K562 (cell line): Measurements from ENCODE around the gene MLLT11. TPM values are rescaled to one million over a fixed set of nuclear protein-coding genes. Genes with fewer than 3 reads are reported as not detected.

ENCODE experiments used
- ARID3B ChIP-seq: fragments of 250-450 bp; sonication (Bioruptor Pico); IDR thresholded peaks from 2 replicates; pipeline ENCODE4 v1.4.0; 2020; ENCODE audit warnings: borderline replicate concordance
- CTCFL ChIP-seq: IDR thresholded peaks from 2 replicates; pipeline ENCODE4 v1.6.1; 2011; ENCODE audit warnings: borderline replicate concordance, low read depth, mild to moderate bottlenecking, moderate library complexity, low read length; ENCODE audit not compliant: insufficient read depth, poor library complexity, severe bottlenecking
- DDX20 ChIP-seq: fragments of 450-650 bp; IDR thresholded peaks from 2 replicates; pipeline ENCODE4 v1.6.1; 2016; ENCODE audit warnings: missing genetic modification characterization, low read depth, mild to moderate bottlenecking, missing compliant biosample characterization, moderate library complexity
- MAFK ChIP-seq: IDR thresholded peaks from 2 replicates; pipeline ENCODE4 v1.6.1; 2011; ENCODE audit warnings: low read length, improper control_type of control experiment
- MCM5 ChIP-seq: fragments of 450-650 bp; IDR thresholded peaks from 2 replicates; pipeline ENCODE4 v1.6.1; 2016; ENCODE audit warnings: low read depth
- TEAD1 ChIP-seq, 2 experiments: fragments of 450-650 bp in 1 of 2; sonication (generic) in 1 of 2; formaldehyde crosslinking; IDR thresholded peaks; 2 replicates each; pipeline versions ENCODE4 v1.4.0 to v1.8.0; 2020 to 2022; ENCODE audit warnings: mild to moderate bottlenecking in 2 of 2, missing genetic modification reagents in 1 of 2
- THAP7 ChIP-seq: fragments of 250-450 bp; sonication (Bioruptor Pico); IDR thresholded peaks from 2 replicates; pipeline ENCODE4 v1.5.0; 2021
- XRCC5 ChIP-seq: fragments of 200-400 bp; formaldehyde crosslinking; IDR thresholded peaks from 2 replicates; pipeline ENCODE4 v1.6.1; 2017; ENCODE audit warnings: low read depth, mild to moderate bottlenecking, low read length
- ZNF407 ChIP-seq: fragments of 450-650 bp; IDR thresholded peaks from 2 replicates; pipeline ENCODE4 v1.6.1; 2016; ENCODE audit warnings: low read depth
- ZNF57 ChIP-seq: fragments of 450-650 bp; formaldehyde crosslinking; IDR thresholded peaks from 2 replicates; pipeline ENCODE4 v1.4.0; 2020; ENCODE audit warnings: mild to moderate bottlenecking, moderate library complexity
- polyA plus RNA-seq, 8 experiments: library from polyadenylated mRNA; depleted of rRNA in 4 of 8; stranded (reverse) in 5 of 8; unstranded in 3 of 8; fragments of >200 nt; fragmentation: Nextera tagmentation in 2 of 8; fragmentation: Illumina TruSeq in 1 of 8; extraction: Ambion mirVana in 2 of 8; extraction: Trizol in 1 of 8; gene quantifications; 2 replicates each; pipeline versions ENCODE4 v1.2.1 to v1.2.3, GENCODE V29; 2011 to 2014; ENCODE audit warnings: inconsistent platforms in 1 of 8, missing spikeins in 1 of 8
- total RNA-seq, 7 experiments: library from RNA; depleted of rRNA in 6 of 7; stranded (reverse); fragments of >200 nt in 6 of 7; fragmentation: Illumina TruSeq in 2 of 7; extraction: Trizol in 2 of 7; gene quantifications; 2 replicates each; pipeline versions ENCODE4 v1.2.1 to v1.2.3, GENCODE V29; 2011 to 2021; ENCODE audit warnings: low replicate concordance in 1 of 7

Gene MLLT11
- total and polyA plus RNA-seq, 9 of the 15 experiments (the other 6 are each of a cell fraction or from before 2014, with no cell fraction given): 12.1 to 91.0 (median 22.0) TPM

GRCh38 chr1:151047925-151048644 is 12.1 kb upstream of the MLLT11 start (continued):
- TF ChIP-seq ZNF407 (no peak), TEAD1 (CRISPR knock-in tag; IDR thresholded peaks at IDR 0.05) (no peak), THAP7 (peak; percentile 64; the same call in 1 of the 2 replicates), MCM5 (no peak), ARID3B (CRISPR knock-in tag) (no peak), MAFK (no peak), CTCFL (no peak), DDX20 (no peak), ZNF57 (CRISPR knock-in tag) (no peak), XRCC5 (no peak)
